Dendritic cell treated with granulocyte-macrophage colony-stimulating factor and Interleukin-4, amounts not matched to agents 40 ng/mL and 50 ng/mL, for 4 days (primary cell): Measurements from ENCODE around the gene RTL10.

Source experiments
- H3K27ac Mint-ChIP-seq: one replicate; pipeline ENCODE4 v1.8.0; 2022; ENCODE audit warnings: mild to moderate bottlenecking, mixed read lengths
- H3K27me3 Mint-ChIP-seq: one replicate; pipeline ENCODE4 v1.8.0; 2022; ENCODE audit warnings: mild to moderate bottlenecking, mixed read lengths
- H3K36me3 Mint-ChIP-seq: one replicate; pipeline ENCODE4 v1.8.0; 2022; ENCODE audit warnings: low read depth, mixed read lengths
- H3K4me1 Mint-ChIP-seq: one replicate; pipeline ENCODE4 v1.8.0; 2022; ENCODE audit warnings: low read depth, mixed read lengths
- H3K4me3 Mint-ChIP-seq: one replicate; pipeline ENCODE4 v1.8.0; 2022; ENCODE audit warnings: mild to moderate bottlenecking, moderate library complexity, mixed read lengths
- H3K9me3 Mint-ChIP-seq: one replicate; pipeline ENCODE4 v1.8.0; 2022; ENCODE audit warnings: mixed read lengths
- intact Hi-C: fragments of 100-400 bp; cut with micrococcal nuclease; formaldehyde crosslinking; loops from one replicate; pipeline ENCODE4 v1.15.0; 2022

The RTL10 gene

DNA sequence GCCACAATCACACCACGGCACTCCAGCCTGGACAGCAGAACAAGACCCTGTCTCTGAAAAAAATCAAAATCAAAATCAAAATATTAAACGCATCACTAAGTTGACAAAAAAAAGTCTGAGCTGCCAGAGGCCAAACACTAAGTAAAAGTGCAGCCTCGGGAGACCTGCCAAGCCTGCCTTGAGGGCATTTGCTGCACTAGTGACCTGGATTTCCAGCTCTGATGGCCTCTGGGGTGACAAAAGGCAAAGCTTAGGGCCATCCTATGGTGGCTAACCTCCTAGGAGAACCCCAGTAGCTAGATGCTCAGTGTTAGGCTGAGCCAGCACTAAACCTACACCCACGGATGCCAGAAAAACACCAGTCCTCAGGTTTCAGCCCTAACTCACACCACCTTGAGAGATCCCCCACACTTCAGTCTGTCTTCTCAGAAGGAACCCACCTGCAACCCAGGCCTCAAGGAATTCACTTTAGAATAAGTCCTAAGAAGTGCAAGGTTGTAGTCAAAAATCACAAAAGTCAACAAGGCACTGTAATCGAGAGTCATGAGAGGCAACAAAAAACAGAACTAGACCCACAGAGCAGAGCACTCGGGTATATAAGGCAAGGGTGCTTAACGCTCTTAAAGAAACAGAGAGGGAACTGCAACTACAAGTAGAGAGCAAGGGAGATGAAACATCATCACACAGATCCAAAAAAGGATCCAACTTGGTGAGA, 28.6 kb downstream of the RTL10 start:
- H3K4me1 Mint-ChIP-seq, result peaks cover 6% of the 10 kb centered on the region
- H3K36me3 Mint-ChIP-seq, result no peaks in the 10 kb centered on the region
- peaks cover 11% of the 10 kb centered on the region for H3K9me3 Mint-ChIP-seq
- no peak overlapping the region for H3K27ac Mint-ChIP-seq
- no peaks in the 10 kb centered on the region for H3K27me3 Mint-ChIP-seq
- no peak overlapping the region for H3K4me3 Mint-ChIP-seq
- intact Hi-C loops, result no loop called here

- no peak overlapping the region for H3K27ac Mint-ChIP-seq
- H3K4me3 Mint-ChIP-seq, result no peak overlapping the region
- H3K27me3 Mint-ChIP-seq, result no peaks in the 10 kb centered on the region
- H3K9me3 Mint-ChIP-seq, result peaks cover 11% of the 10 kb centered on the region
- no peaks in the 10 kb centered on the region for H3K36me3 Mint-ChIP-seq
- peaks cover 6% of the 10 kb centered on the region for H3K4me1 Mint-ChIP-seq
- intact Hi-C loops, result no loop called here
Measured at GRCh38 chr22:19824926-19825339, 29.7 kb downstream of the RTL10 start.

DNA sequence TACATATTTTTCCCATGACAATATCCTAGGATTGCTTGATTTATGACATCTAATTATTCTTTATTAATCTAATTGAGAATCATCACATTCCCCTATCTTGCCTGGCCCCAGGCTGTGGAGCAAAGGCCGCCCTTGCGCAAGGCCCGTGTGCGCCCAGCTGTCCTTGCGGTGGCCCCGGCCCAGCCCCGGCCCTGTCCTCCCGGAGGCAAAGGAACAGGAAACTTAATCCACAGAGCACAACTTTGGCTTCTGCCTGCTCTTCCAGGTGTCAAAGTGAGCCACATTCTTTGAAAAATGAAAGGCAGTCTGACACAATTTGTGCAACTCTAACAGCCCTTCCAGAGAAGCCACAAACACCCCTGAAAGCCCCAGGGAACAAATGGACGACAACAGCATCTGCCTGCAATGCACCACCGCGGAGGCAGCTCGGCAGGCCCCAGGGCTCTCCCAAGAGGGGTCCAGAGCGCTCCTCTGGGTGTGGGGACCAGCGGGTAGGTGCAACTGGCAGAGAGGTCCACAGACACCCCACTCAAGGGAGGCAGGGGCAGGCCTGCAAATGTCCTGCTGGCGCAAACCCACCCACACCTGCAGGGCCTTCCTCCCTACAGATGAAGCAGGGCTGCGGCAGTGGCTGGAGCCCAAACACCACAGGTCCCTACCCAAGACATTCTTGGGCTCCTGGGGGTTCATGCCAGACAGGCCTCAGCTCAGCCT, 30.3 kb downstream of the RTL10 start:
- intact Hi-C loops, result no loop called here
- Mint-ChIP-seq H3K27ac (no peak overlapping the region), H3K36me3 (no peaks in the 10 kb centered on the region), H3K4me3 (no peak overlapping the region), H3K27me3 (no peaks in the 10 kb centered on the region), H3K9me3 (peaks cover 11% of the 10 kb centered on the region), H3K4me1 (peaks cover 6% of the 10 kb centered on the region)

- no peak overlapping the region for H3K27ac Mint-ChIP-seq
Measured at GRCh38 chr22:19823902-19824211, 30.8 kb downstream of the RTL10 start.

GRCh38 chr22:19823191-19823901, 31.3 kb downstream of the RTL10 start:
- peaks cover 11% of the 10 kb centered on the region for H3K9me3 Mint-ChIP-seq
- H3K27ac Mint-ChIP-seq, result no peak overlapping the region
- no peaks in the 10 kb centered on the region for H3K27me3 Mint-ChIP-seq
- H3K4me3 Mint-ChIP-seq, result no peak overlapping the region
- no peaks in the 10 kb centered on the region for H3K36me3 Mint-ChIP-seq
- intact Hi-C loops, result no loop called here
- peaks cover 6% of the 10 kb centered on the region for H3K4me1 Mint-ChIP-seq

More at GRCh38 chr22:19823902-19824211, 30.8 kb downstream of the RTL10 start:
- H3K4me3 Mint-ChIP-seq, result no peak overlapping the region
- H3K9me3 Mint-ChIP-seq, result peaks cover 11% of the 10 kb centered on the region
- H3K36me3 Mint-ChIP-seq, result no peaks in the 10 kb centered on the region
- intact Hi-C loops, result no loop called here
- H3K4me1 Mint-ChIP-seq, result peaks cover 6% of the 10 kb centered on the region
- no peaks in the 10 kb centered on the region for H3K27me3 Mint-ChIP-seq

DNA sequence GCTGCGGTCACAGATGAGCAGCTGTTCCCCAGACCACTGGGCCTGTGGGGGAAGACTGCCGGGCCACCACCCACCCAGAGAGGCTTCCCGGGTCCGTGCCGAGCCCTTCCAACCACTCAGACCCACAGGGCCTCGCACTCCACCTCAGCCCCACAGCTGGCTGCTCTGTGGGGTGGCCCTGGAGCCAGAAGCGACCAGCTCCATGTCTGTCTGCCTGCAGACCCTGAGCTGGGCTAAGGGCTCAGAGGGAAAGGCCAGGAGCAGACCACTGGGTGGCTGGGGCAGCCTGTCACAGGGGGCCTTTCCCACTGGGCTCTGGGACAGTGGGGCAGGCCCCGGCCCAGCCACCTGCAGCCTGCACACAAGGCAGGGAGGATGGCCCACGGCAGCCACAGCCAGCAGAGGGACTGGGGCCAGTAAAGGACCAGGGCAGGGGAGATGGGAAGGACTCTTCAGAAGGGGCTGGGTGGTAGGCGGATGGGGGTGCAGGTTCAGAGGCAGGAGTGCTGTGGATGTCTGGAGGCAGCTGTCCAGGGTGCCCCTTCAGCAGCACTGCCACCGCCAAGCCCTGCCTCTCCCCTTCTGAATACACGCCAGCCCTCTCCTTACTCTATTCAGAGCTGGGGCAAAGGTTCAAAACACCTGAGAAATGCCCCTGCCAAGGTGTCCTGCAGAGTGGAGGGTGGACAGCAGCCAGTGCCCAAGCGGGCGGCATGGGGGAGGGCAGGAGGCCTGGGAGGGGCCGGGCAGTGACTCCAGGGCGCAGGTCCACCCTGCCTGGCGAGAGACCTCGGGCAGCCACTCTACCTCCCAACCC, 32.2 kb downstream of the RTL10 start:
- intact Hi-C loops, result no loop called here
- H3K27me3 Mint-ChIP-seq, result no peaks in the 10 kb centered on the region

DNA sequence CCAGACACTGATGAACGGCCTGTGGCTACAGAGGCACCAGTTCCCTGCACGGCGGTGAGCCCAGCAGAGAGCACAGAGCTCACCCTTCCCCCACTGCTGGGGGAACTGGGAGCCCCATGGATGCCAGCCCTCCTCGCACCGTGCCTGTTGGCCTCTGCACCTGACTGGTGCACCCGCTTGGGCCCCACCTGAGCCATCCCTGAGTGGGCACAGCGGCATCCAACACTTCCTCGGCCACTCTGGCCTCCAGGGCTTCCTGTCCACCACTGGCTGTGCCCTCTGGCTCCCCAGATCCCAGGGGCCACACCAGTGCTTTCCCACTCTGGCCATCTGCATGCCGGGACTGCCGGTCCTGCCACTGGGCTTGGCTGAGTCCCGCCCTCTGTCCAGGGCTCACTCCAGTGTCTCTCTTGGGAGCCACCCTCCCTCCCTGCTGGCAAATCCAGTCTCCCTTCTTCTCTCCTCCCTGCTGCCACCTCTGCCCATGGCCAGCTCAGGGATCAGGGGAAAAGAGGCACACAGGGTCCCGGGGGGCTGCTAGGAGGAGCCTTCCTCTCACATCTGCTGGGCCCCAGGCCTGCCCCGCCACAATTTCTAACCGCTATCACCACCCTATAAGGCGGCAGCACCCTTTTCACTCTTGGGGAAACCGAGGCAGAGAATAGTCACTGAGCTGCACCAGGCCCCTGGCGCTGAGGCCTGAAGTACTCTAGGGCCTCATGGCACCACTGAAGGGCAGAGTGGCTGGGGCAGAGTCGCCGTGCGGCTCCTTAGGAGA, 33.0 kb downstream of the RTL10 start:
- H3K36me3 Mint-ChIP-seq, result no peaks in the 10 kb centered on the region
- no peak overlapping the region for H3K27ac Mint-ChIP-seq
- H3K27me3 Mint-ChIP-seq, result no peaks in the 10 kb centered on the region
- H3K9me3 Mint-ChIP-seq, result peaks cover 9% of the 10 kb centered on the region
- no peak overlapping the region for H3K4me3 Mint-ChIP-seq
- peaks cover 6% of the 10 kb centered on the region for H3K4me1 Mint-ChIP-seq
- intact Hi-C loops, result no loop called here

More for the DNA sequence above, 32.2 kb downstream of the RTL10 start:
- Mint-ChIP-seq H3K9me3 (peaks cover 11% of the 10 kb centered on the region), H3K27ac (no peak overlapping the region), H3K4me3 (no peak overlapping the region), H3K36me3 (no peaks in the 10 kb centered on the region), H3K4me1 (peaks cover 6% of the 10 kb centered on the region)

DNA sequence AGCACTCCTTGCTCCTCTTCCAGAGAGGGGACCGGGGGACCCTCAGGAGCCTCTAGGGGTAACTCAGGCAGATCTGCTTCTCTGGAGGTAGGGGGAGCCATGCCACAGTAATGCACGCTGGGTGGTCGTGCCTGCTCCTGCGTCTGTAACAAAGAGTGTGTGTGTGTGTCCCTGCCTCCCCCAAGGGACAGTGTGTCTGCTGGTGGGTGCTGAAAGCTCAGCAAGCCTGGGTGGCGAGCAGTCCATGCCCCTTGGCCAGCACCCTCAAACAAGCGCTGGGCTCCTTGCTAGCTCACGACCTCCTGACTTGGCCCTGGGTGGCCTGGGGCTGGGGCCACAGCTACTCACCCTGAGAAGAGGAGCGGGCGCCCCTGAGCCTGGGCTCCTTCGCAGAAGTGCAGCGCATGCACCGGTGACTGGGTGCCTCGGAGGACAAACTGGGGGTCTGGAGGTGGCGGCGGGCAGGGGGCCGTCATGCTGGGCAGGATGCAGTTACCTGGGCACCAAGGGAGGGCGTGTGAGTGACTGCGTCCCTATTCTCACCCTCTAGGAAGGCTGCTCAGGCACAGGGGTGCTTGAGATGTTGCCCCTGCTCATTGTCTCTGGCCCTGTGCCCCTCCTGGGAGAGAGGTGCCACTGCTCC, 33.7 kb downstream of the RTL10 start:
- no peak overlapping the region for H3K4me3 Mint-ChIP-seq
- intact Hi-C loops, result no loop called here
- H3K36me3 Mint-ChIP-seq, result no peaks in the 10 kb centered on the region
- H3K9me3 Mint-ChIP-seq, result peaks cover 2% of the 10 kb centered on the region
- H3K27ac Mint-ChIP-seq, result no peak overlapping the region
- peaks cover 6% of the 10 kb centered on the region for H3K4me1 Mint-ChIP-seq
- H3K27me3 Mint-ChIP-seq, result no peaks in the 10 kb centered on the region

DNA sequence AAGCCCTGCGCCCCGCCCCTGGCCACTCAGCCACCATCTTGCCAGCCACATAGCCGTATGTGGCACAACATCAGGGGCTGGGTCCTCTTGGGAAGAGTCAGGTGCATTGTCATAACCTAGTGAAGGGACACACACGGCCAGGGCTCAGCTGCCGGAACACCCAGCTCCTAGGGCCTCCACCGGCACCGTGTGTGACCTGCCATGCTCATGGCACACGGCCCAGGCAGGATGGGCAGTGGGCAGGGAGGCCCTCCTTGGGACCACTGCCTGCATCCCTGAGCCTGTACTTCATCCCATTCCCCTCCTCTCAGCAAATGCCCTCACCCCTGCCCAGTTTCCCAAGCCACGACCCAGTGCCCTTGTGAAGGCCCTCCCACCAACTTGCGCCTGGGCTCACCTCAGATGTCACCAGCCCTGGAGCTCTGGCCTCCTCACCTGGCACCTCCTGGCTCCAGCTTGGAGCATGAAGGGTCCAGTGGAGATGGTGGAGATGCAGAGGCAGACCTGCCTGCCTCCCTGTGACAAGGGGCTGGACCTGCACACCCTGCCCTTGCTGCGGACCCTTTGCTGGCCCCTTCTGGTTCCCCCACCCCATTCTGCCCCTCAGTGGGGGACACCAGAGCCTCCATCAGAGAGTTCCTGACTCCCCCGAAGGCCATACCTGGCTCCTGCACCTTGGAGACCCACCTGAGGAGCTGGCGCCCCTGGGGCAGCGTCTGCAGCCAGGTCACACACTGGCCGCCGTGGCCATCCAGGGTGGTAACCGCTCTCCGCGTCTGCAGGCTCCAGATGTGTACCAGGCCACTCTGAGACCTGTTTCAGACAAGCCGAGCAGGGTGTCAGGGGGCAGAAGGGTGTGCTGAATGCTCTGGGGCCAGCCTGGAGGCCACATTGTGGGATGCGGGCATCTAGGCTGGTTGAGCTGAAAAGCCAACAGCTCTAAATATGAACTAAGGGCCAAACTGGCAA, 34.5 kb downstream of the RTL10 start:
- intact Hi-C loops, result no loop called here
- Mint-ChIP-seq H3K36me3 (no peaks in the 10 kb centered on the region), H3K4me1 (peaks cover 6% of the 10 kb centered on the region), H3K9me3 (no peaks in the 10 kb centered on the region), H3K27me3 (no peaks in the 10 kb centered on the region), H3K27ac (no peak overlapping the region), H3K4me3 (no peak overlapping the region)

GRCh38 chr22:19819208-19819910, 35.3 kb downstream of the RTL10 start:
- intact Hi-C loops, result no loop called here
- Mint-ChIP-seq H3K4me3 (no peak overlapping the region), H3K27me3 (no peaks in the 10 kb centered on the region), H3K27ac (no peak overlapping the region), H3K9me3 (no peaks in the 10 kb centered on the region), H3K4me1 (peaks cover 6% of the 10 kb centered on the region), H3K36me3 (no peaks in the 10 kb centered on the region)

DNA sequence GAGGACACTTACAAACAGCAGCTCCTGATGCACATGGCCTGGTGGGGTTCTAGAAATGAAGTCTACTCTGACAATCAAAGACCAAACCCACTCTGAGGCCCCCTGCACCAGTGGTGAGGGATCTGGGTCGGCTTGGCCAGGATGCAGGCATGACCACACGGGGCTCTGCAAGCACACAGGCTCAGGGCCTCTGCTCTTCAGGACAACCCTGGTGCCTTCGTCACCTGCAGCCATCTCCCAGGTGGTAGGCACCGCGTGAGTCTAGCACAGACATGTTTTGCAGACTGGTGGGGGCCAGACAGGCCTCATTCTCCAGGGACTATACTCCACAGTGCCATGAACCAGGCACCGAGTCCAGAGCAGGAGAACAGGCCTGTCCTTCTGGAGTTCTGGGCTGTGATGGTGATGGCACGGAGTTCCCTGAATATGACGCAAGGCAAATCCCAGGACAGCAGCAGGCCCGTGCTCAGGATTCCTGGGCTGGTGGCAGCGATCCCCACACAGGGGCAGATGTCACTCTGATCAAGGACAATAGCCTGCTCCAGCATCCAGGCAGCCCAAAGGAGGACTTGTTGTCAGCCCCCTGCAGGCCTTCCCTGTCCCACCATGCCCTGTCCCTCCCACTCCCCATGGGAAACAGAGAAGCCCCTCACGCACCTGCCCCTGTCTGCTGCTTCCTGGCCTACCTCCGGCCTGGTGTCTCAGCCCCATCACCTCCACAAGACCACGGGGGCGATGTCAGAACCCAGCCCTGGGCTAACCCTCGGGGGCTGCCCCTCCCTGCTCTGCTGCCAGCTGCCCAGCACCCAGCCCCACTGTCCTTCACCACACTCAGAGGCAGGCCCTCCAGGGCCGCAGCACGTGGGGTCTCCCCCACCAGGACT, 36.1 kb downstream of the RTL10 start:
- Mint-ChIP-seq H3K4me3 (no peak overlapping the region), H3K9me3 (no peaks in the 10 kb centered on the region), H3K36me3 (no peaks in the 10 kb centered on the region), H3K27me3 (no peaks in the 10 kb centered on the region), H3K4me1 (peaks cover 2% of the 10 kb centered on the region), H3K27ac (no peak overlapping the region)
- intact Hi-C loops, result no loop called here
